Large intestine (tissue), 3 donors: ENCODE results near the gene TOP1. TPM values are rescaled to one million over a fixed set of nuclear protein-coding genes. Genes with fewer than 3 reads are reported as not detected.
A peak's percentile ranks its signal among the peaks of the same experiment; 100 is the strongest.
"Not testable (repeated sequence)": the region's sequence is repeated elsewhere in the genome, so short reads cannot be mapped to it uniquely, and the experiment has no call there.

Experiments
- DNase-seq, 2 donors: peaks; one replicate each; pipeline versions ENCODE4 v3.0.0 to v3.0.0-alpha.2; 2013
- H3K27ac ChIP-seq: one replicate; pipeline ENCODE4 v1.5.1; 2013; ENCODE audit warnings: low read length
- H3K27me3 ChIP-seq: 2 replicates; pipeline ENCODE4 v1.6.1; 2013; ENCODE audit warnings: low read length; ENCODE audit not compliant: control insufficient read depth, insufficient read depth
- H3K36me3 ChIP-seq: 2 replicates; pipeline ENCODE4 v1.6.1; 2013; ENCODE audit warnings: low read length; ENCODE audit not compliant: control insufficient read depth, insufficient read depth
- H3K4me1 ChIP-seq: one replicate; pipeline ENCODE4 v1.6.1; 2013; ENCODE audit warnings: low read length; ENCODE audit not compliant: control insufficient read depth, insufficient read depth
- H3K4me3 ChIP-seq: one replicate; pipeline ENCODE4 v1.5.1; 2013; ENCODE audit warnings: low read length
- H3K9me3 ChIP-seq: one replicate; pipeline ENCODE4 v1.6.1; 2013; ENCODE audit warnings: mild to moderate bottlenecking, low read depth, low read length, moderate library complexity; ENCODE audit not compliant: control insufficient read depth
- WGBS: methylation state at CpG from one replicate; pipeline ENCODE4 v1.1.5; 2013; ENCODE audit warnings: low lambda C conversion rate; ENCODE audit not compliant: insufficient coverage; 5-methylcytosine and 5-hydroxymethylcytosine counted together
- polyA plus RNA-seq: library from polyadenylated mRNA; unstranded; fragments of 120-200 nt; gene quantifications from one replicate; pipeline ENCODE4 v1.2.1, GENCODE V29; 2013

TOP1 gene
- polyA plus RNA-seq, 1 donor, result 79.5 TPM

GRCh38 chr20:41128317-41128716, 99.7 kb downstream of the TOP1 start:
- not testable (repeated sequence) for DNase-seq, H3K4me3 ChIP-seq, H3K9me3 ChIP-seq, H3K27ac ChIP-seq, H3K27me3 ChIP-seq
- Histone ChIP-seq H3K36me3 (peaks cover 23% of the 10 kb centered on the region), H3K4me1 (peaks cover 13% of the 10 kb centered on the region)
- no CpG with 5 or more reads among the region's 3 CpGs for WGBS

DNA sequence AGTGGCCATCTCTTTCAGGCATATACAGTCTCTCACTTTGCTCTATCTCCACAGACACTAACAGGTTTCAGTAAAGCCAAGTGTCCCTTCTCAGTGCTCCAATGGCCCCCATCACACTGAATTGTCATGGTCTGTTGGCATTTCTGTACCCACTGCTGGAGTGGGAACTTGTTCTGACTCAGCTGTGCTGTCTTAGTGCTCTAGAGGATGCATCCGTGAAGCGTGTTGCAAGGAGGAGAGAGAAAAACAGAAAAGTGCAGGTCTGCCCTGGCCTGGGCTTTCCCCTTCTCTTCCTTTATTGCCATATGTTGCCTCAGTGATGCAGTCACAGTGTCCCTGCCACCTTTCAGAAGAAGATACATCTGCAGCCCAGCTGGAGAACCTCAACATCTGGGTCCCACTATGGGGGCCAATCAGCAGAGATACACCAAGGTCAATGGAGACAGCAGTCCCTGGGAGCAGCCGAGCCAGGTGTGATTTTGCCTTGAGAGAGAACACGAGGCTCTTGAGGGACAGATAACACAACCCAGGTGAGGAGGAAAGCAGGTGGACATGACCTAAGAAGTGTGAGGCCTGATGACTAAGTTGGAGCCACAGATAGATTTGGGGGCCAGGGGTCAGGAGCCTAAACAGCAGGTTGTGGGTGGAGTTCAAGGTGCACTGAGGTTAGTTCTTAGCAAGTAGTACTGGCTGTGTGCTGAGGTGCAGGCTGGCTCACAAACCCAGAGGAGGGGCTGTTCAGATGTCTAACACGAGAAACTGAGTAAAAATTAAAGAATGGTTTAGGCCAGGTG, 103.2 kb downstream of the TOP1 start:
- DNase-seq, result no peak
- no peak overlapping the region for H3K4me3 ChIP-seq
- no peaks in the 10 kb centered on the region for H3K27me3 ChIP-seq
- H3K36me3 ChIP-seq, result peaks cover under 1% of the 10 kb centered on the region
- no peak overlapping the region for H3K27ac ChIP-seq
- no CpG with 5 or more reads among the region's 5 CpGs for WGBS
- no peaks in the 10 kb centered on the region for H3K9me3 ChIP-seq
- peaks cover 4% of the 10 kb centered on the region for H3K4me1 ChIP-seq

DNA sequence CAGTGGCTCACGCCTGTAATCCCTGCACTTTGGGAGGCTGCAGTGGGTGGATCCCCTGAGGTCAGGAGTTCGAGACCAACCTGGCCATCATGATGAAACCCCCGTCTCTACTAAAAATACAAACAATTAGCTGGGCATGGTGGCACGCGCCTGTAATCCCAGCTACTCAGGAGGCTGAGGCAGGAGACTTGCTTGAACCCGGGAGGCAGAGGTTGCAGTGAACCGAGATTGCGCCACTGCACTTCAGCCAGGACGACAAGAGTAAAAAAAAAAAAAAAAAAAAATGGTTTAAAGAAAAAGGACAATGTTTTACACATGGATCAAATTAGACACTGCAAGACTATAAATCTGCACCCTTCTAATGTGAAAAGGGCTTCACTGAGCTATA, 103.8 kb downstream of the TOP1 start:
- not testable (repeated sequence) for H3K9me3 ChIP-seq, H3K4me1 ChIP-seq, DNase-seq, H3K36me3 ChIP-seq, H3K4me3 ChIP-seq, H3K27ac ChIP-seq, H3K27me3 ChIP-seq
- 83% methylated on average over 3 of the region's 9 CpGs for WGBS

- WGBS, result no CpG with 5 or more reads among the region's 7 CpGs
- DNase-seq, result no peak
Observed at GRCh38 chr20:41133709-41134361, 105.2 kb downstream of the TOP1 start.

GRCh38 chr20:41134362-41135186, 106.0 kb downstream of the TOP1 start:
- no CpG with 5 or more reads among the region's 9 CpGs for WGBS
- no peak for DNase-seq
- Histone ChIP-seq H3K9me3 (no peaks in the 10 kb centered on the region), H3K4me1 (peaks cover 5% of the 10 kb centered on the region), H3K4me3 (no peak overlapping the region), H3K27ac (no peak overlapping the region), H3K27me3 (no peaks in the 10 kb centered on the region), H3K36me3 (no peaks in the 10 kb centered on the region)

More at GRCh38 chr20:41133709-41134361, 105.2 kb downstream of the TOP1 start:
- Histone ChIP-seq H3K27ac (no peak overlapping the region), H3K4me1 (peaks cover 4% of the 10 kb centered on the region), H3K4me3 (no peak overlapping the region), H3K36me3 (no peaks in the 10 kb centered on the region), H3K9me3 (no peaks in the 10 kb centered on the region), H3K27me3 (no peaks in the 10 kb centered on the region)

DNA sequence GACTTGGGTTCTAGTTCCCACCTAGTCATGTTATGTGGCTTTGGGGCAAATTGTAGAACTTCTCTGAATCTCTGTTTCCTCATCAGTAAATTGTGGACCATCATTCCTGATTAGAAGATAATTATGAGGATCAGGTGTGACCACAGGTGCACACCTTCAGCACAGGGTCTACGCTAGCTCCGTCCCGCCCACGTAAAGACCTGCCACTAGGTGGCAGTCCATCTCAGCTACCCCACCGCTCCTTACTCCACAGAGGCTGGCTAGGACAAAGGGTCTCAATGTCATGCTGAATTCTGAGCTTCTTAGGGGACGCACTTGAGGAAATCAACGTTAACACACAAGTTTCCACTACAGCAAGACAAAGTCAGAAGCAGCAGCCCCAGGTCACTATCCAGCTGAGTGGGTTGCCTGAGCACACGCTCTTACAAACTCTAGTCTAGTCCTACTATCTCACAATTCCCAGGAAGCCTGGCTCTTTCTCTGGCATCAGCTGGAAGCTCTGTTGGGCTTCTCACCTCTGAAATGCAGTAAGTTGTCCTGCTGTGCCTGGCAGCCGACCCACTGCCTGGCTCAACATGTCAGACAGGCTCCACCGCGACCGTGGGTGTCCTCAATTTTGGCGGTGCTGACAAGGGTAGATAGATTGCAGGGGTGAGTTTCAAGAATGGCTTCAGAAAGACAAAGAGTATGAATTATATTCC, 106.7 kb downstream of the TOP1 start:
- H3K36me3 ChIP-seq, result no peaks in the 10 kb centered on the region
- peaks cover 12% of the 10 kb centered on the region for H3K4me1 ChIP-seq
- peak; percentile 38 to 55 for DNase-seq
- no peaks in the 10 kb centered on the region for H3K27me3 ChIP-seq
- H3K4me3 ChIP-seq, result no peak overlapping the region
- no peak overlapping the region for H3K27ac ChIP-seq
- H3K9me3 ChIP-seq, result no peaks in the 10 kb centered on the region
- WGBS, result no CpG with 5 or more reads among the region's 13 CpGs

DNA sequence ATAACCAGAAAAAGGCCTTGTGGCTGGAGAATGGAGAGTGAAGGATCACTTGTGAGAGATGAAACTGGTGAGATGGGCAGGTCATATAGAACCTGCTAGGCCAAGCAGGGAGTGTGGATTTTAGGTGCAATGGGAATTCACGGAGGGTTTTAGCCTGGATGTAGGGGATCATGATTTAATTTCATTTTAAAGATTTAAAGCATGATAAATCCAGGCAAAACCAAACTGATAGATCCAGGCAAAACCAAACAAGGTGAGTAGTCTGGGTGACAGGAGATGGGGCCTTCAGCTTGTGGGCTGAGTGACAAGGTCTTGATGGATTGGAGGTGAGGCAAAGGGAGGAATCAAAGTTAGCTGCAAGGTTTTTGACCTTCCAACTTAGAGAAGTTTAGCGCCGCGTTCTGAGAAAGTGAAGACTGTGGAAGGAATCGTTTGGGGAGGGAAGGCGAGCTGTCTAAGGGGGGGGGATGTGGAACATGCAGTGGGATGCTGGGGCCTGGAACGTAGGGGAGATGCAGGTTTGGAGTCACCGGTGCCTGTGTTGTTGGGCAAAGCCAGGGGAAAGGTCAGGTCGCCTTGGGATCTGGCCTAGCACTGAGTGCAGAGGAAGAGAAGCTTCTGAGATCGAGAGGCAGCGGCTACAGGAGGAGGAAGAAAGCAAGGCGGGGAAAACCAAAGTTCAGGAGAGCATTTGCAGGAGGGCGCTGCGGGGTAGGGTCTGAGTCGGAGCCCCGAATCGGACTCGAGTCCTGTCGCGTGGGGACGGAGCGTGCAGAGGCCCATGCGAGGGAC, 107.5 kb downstream of the TOP1 start:
- H3K4me3 ChIP-seq, result peak overlapping the region; percentile 53
- no peaks in the 10 kb centered on the region for H3K9me3 ChIP-seq
- no peaks in the 10 kb centered on the region for H3K27me3 ChIP-seq
- peak overlapping the region; percentile 74 for H3K27ac ChIP-seq
- DNase-seq, result peak in 1 of 2 donors; percentile 28
- WGBS, result 17% methylated on average over 3 of the region's 23 CpGs
- peaks cover 20% of the 10 kb centered on the region for H3K4me1 ChIP-seq
- no peaks in the 10 kb centered on the region for H3K36me3 ChIP-seq

DNA sequence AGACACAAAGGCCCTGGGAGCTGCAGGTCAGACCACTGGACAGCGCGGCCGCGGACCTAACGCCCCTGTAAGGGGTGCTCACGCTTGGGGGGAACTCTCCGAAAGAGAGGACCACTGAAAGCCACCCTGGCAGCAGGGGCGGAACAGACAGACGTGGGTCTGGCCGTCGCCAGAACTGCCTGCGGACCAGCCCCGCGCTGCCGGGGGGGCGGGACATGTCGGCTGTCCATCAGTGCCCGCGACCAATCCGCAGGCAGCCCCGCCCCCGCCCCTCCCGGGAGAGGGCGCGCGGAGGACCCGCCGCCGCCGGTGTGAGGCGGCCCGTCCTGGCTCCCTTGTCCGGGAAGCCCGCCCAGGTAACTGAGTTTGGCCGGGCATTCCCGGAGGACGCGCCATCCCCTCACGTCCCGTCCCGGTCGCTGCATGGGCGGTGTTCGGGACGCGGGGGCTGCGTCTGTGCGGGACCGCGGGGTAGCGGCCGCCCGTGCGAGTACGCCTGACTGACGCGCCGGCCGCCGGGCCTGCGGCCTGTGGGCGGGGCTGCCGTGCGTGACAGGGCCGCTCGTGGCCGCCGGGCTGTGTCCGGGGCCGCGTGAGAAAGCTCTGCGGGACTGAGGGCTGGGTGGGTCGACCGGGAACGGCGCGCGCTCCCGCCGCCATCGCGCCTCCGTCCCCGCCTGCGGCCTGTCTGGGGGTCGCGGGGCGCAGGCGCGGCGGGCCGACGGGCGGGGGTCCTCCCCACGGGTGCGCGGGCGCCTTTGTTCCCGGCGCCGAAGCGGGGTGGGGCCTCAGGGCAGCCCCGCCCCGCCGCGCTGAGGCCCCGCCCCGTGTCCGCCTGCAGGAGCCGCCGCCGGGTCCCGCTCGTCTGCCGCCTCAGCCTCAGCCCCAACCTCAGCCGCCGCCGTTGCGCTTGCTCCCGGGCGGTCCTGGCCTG, 108.3 kb downstream of the TOP1 start, which contains the start of gene PLCG1:
TSS of gene PLCG1 (plus strand) at position 864 of the 934 bp plus-strand sequence. CDS start 99 bp downstream, outside the sequence.
- Histone ChIP-seq H3K27ac (peak within 1 kb of the TSS; percentile 91), H3K27me3 (no peaks in the 10 kb centered on the region), H3K4me3 (peak within 1 kb of the TSS; percentile 72), H3K4me1 (peaks cover 28% of the 10 kb centered on the region), H3K36me3 (no peaks in the 10 kb centered on the region), H3K9me3 (no peaks in the 10 kb centered on the region)
- peak; percentile 86 to 94 for DNase-seq
- no CpG with 5 or more reads among the region's 121 CpGs for WGBS
